Measurements from ENCODE around the gene CEACAM7.
A peak's percentile ranks its signal among the peaks of the same experiment; 100 is the strongest.

The CEACAM7 gene

GRCh38 chr19:41649827-41650226 lies 38.2 kb downstream of the CEACAM7 start:
- DNase-seq, result no peak

GRCh38 chr19:41646589-41647204 lies 41.4 kb downstream of the CEACAM7 start:
- DNase-seq, result peak; percentile 33 to 80

- peak; percentile 37 to 95 for DNase-seq
These were observed 46.1 kb downstream of the CEACAM7 start for GRCh38 chr19:41641879-41642485.

- DNase-seq, result peak in 1 of 2 donors; percentile 29
These were observed 49.4 kb downstream of the CEACAM7 start for GRCh38 chr19:41638641-41639081.

- peak; percentile 25 to 31 for DNase-seq
These were observed 50.6 kb downstream of the CEACAM7 start for GRCh38 chr19:41637484-41637883.

- DNase-seq, result no peak
These were observed 59.9 kb downstream of the CEACAM7 start for GRCh38 chr19:41627966-41628675.

GRCh38 chr19:41626877-41627276 lies 61.2 kb downstream of the CEACAM7 start, which contains the start of gene CEACAM4:
Gene CEACAM4, minus strand, starts transcription at chr19:41627074. Its CDS starts 111 bp downstream, at chr19:41626963.
- peak; percentile 35 to 64 for DNase-seq

GRCh38 chr19:41626278-41626677 lies 61.8 kb downstream of the CEACAM7 start:
- no peak for DNase-seq

- no peak for DNase-seq
These were observed 63.1 kb downstream of the CEACAM7 start for GRCh38 chr19:41624937-41625336.

- DNase-seq, result no peak
These were observed 63.6 kb downstream of the CEACAM7 start for GRCh38 chr19:41624515-41624914.

- no peak for DNase-seq
These were observed 64.7 kb downstream of the CEACAM7 start for GRCh38 chr19:41623360-41623759.
